K562 (cell line): Measurements from ENCODE around the gene CABLES1. TPM values are rescaled to one million over a fixed set of nuclear protein-coding genes. Genes with fewer than 3 reads are reported as not detected.

Experiments
- ATAC-seq: fragments of 200-7000 bp; cut with Tn5 transposase; 3 replicates; pipeline ENCODE4 v1.9.1; 2020; ENCODE audit warnings: moderate library complexity
- BruUV-seq: library from RNA; stranded (reverse); fragments of 400-500 nt; replicated peaks from 2 replicates; lab custom pipeline; 2021; lab: Mats Ljungman, UMichigan
- CTCF ChIA-PET: fragments of 300-600 bp; formaldehyde crosslinking; extraction: SDS; loops from one replicate; lab custom pipeline; 2021; ENCODE audit warnings: low intra/inter-chr PET ratio; lab: Yijun Ruan, JAX
- POLR2A ChIA-PET: fragments of 300-600, 350-650 bp; sonication (Branson Sonifier 250); formaldehyde crosslinking; extraction: SDS; loops from one replicate; lab custom pipeline; 2021; ENCODE audit warnings: antibody characterized with exemption, inconsistent platforms; lab: Yijun Ruan, JAX
- DNase-seq, 4 experiments: peaks; one replicate each; pipeline versions ENCODE4 v3.0.0 to v3.0.0-alpha.2; 2011 to 2018; ENCODE audit warnings: low spot score in 3 of 4, mixed read lengths in 3 of 4; ENCODE audit errors: extremely low read depth in 1 of 4
- FAIRE-seq: peaks from 2 replicates; lab custom pipeline; 2011; peaks lifted over from hg19 to GRCh38; lab: Jason Lieb, UNC
- H2AFZ ChIP-seq: 2 replicates; pipeline ENCODE4 v1.6.0; 2011; ENCODE audit warnings: low read depth, low read length, control low read depth, inconsistent platforms
- H3K27ac ChIP-seq: fragments of 200-600 bp; 3 replicates; pipeline ENCODE4 v1.8.0; 2011; ENCODE audit warnings: low read depth, mild to moderate bottlenecking, control low read depth, inconsistent platforms, low read length, moderate library complexity, mixed read lengths; ENCODE audit errors: extremely low read depth
- H3K27me3 ChIP-seq, 2 experiments: fragments of 300-600 bp in 1 of 2; 2 replicates in 1 of 2; 3 replicates in 1 of 2; pipeline versions ENCODE4 v1.6.0 to v1.8.0; 2011; ENCODE audit warnings: inconsistent platforms in 2 of 2, low read length in 2 of 2, mild to moderate bottlenecking in 1 of 2, mixed read lengths in 1 of 2, moderate library complexity in 1 of 2; ENCODE audit not compliant: control insufficient read depth in 2 of 2, insufficient read depth in 2 of 2
- H3K36me3 ChIP-seq: fragments of 300-600 bp; 3 replicates; pipeline ENCODE4 v1.8.0; 2011; ENCODE audit warnings: mild to moderate bottlenecking, low read length, inconsistent platforms; ENCODE audit not compliant: control insufficient read depth, insufficient read depth
- H3K4me1 ChIP-seq, 2 experiments: fragments of 200-600 bp in 1 of 2; replicated peaks in 1 of 2; 2 replicates in 1 of 2; 3 replicates in 1 of 2; pipeline versions ENCODE4 v1.5.1 to v1.8.0; 2011; ENCODE audit warnings: inconsistent platforms in 2 of 2, low read length in 2 of 2, mild to moderate bottlenecking in 1 of 2, mixed read lengths in 1 of 2, moderate library complexity in 1 of 2; ENCODE audit not compliant: control insufficient read depth in 2 of 2, insufficient read depth in 2 of 2
- H3K4me2 ChIP-seq: 2 replicates; pipeline ENCODE4 v1.6.1; 2011; ENCODE audit warnings: low read length, control low read depth, inconsistent platforms, mixed read lengths; ENCODE audit not compliant: insufficient read depth
- H3K4me3 ChIP-seq: fragments of 200-600 bp; sonication (generic), shearing (Covaris generic); 2 replicates; pipeline ENCODE4 v1.5.1; 2016; ENCODE audit warnings: control low read depth, inconsistent platforms
- H3K79me2 ChIP-seq: fragments of 200-600 bp; 3 replicates; pipeline ENCODE4 v1.8.0; 2011; ENCODE audit warnings: low read length, inconsistent platforms; ENCODE audit not compliant: control insufficient read depth, insufficient read depth
- H3K9ac ChIP-seq, 2 experiments: 2 replicates each; pipeline versions ENCODE4 v1.6.0 to v1.6.1; 2011; ENCODE audit warnings: low read depth in 2 of 2, low read length in 2 of 2, control low read depth in 1 of 2, inconsistent platforms in 1 of 2, mild to moderate bottlenecking in 1 of 2, mixed read lengths in 1 of 2; ENCODE audit not compliant: insufficient read depth in 1 of 2
- H3K9me1 ChIP-seq: one replicate; pipeline ENCODE4 v1.6.0; 2011; ENCODE audit warnings: inconsistent platforms, mild to moderate bottlenecking, low read length, moderate library complexity; ENCODE audit not compliant: control insufficient read depth, insufficient read depth
- H3K9me3 ChIP-seq: replicated peaks from 2 replicates; pipeline ENCODE4 v1.5.1; 2011; ENCODE audit warnings: low read depth, low read length, inconsistent platforms; ENCODE audit not compliant: control insufficient read depth, insufficient read depth
- H4K20me1 ChIP-seq: replicated peaks from 2 replicates; pipeline ENCODE4 v1.6.1; 2011; ENCODE audit warnings: low read length, inconsistent platforms, mixed read lengths; ENCODE audit not compliant: control insufficient read depth, insufficient read depth
- ERF ChIP-seq: fragments of 450-650 bp; formaldehyde crosslinking; IDR thresholded peaks from 2 replicates; pipeline ENCODE4 v1.4.0; 2020; ENCODE audit warnings: mild to moderate bottlenecking, mixed read lengths
- ESRRA ChIP-seq: fragments of 450-650 bp; IDR thresholded peaks from 2 replicates; pipeline ENCODE4 v1.6.1; 2014; ENCODE audit warnings: low read depth, mild to moderate bottlenecking, moderate library complexity, borderline replicate concordance
- HMGXB4 ChIP-seq: sonication (generic); formaldehyde crosslinking; IDR thresholded peaks from 2 replicates; pipeline ENCODE4 v1.8.1; 2023; ENCODE audit warnings: mild to moderate bottlenecking, missing genetic modification reagents
- KHSRP ChIP-seq: fragments of 450-650 bp; IDR thresholded peaks from 2 replicates; pipeline ENCODE4 v1.6.1; 2017
- KLF13 ChIP-seq: fragments of 450-650 bp; IDR thresholded peaks from 2 replicates; pipeline ENCODE4 v1.6.1; 2016; ENCODE audit warnings: missing genetic modification characterization, low read depth, mild to moderate bottlenecking, missing compliant biosample characterization, moderate library complexity, borderline replicate concordance
- MBD1 ChIP-seq: fragments of 250-450 bp; sonication (Bioruptor Pico); IDR thresholded peaks from 2 replicates; pipeline ENCODE4 v1.8.0; 2022; ENCODE audit warnings: inconsistent platforms
- MTA2 ChIP-seq: fragments of 450-650 bp; IDR thresholded peaks from 2 replicates; pipeline ENCODE4 v1.6.1; 2016; ENCODE audit warnings: low read depth
- MYC ChIP-seq, 2 experiments: fragments of 250-450 bp in 1 of 2; sonication (Bioruptor Pico) in 1 of 2; IDR thresholded peaks; 2 replicates each; pipeline versions ENCODE4 v1.5.1 to v1.6.1; 2012 to 2021; ENCODE audit warnings: low read depth in 2 of 2, borderline replicate concordance in 1 of 2, improper control_type of control experiment in 1 of 2, low read length in 1 of 2, mild to moderate bottlenecking in 1 of 2, moderate library complexity in 1 of 2
- NKRF ChIP-seq: fragments of 450-650 bp; IDR thresholded peaks from 2 replicates; pipeline ENCODE4 v1.6.1; 2016; ENCODE audit warnings: borderline replicate concordance
- POLR3G ChIP-seq: IDR thresholded peaks from 2 replicates; pipeline ENCODE4 v1.6.1; 2011; ENCODE audit not compliant: insufficient read length, insufficient replicate concordance; ENCODE audit errors: extremely low read depth
- RBM14 ChIP-seq: fragments of 200-400 bp; formaldehyde crosslinking; IDR thresholded peaks from 2 replicates; pipeline ENCODE4 v1.6.1; 2018; ENCODE audit warnings: low read depth, mild to moderate bottlenecking, low read length, moderate library complexity, borderline replicate concordance; ENCODE audit not compliant: insufficient read depth
- RUNX1 ChIP-seq: sonication (generic); IDR thresholded peaks from 2 replicates; pipeline ENCODE4 v1.6.1; 2016; ENCODE audit warnings: antibody characterized with exemption, low read depth
- SIX5 ChIP-seq, 2 experiments: IDR thresholded peaks; 2 replicates each; pipeline ENCODE4 v1.6.1; 2011; ENCODE audit warnings: low read length in 2 of 2, borderline replicate concordance in 1 of 2, low read depth in 1 of 2, mild to moderate bottlenecking in 1 of 2, moderate library complexity in 1 of 2; ENCODE audit not compliant: insufficient read depth in 1 of 2
- XRCC3 ChIP-seq: fragments of 450-650 bp; IDR thresholded peaks from 2 replicates; pipeline ENCODE4 v1.6.1; 2017; ENCODE audit warnings: mild to moderate bottlenecking, moderate library complexity
- ZNF644 ChIP-seq: fragments of 200-800 bp; sonication (Bioruptor generic); IDR thresholded peaks from 2 replicates; pipeline ENCODE4 v1.6.1; 2016; ENCODE audit warnings: low read depth, missing genetic modification characterization, missing compliant biosample characterization
- WGBS: fragments of 100-300 bp; shearing (Covaris generic); methylation state at CpG from one replicate; pipeline ENCODE4 v1.1.6; 2016; ENCODE audit warnings: low coverage, mixed read lengths; ENCODE audit not compliant: insufficient coverage; ENCODE audit errors: missing lambda C conversion rate; 5-methylcytosine and 5-hydroxymethylcytosine counted together
- in situ Hi-C: fragments of 300-500 bp; cut with MboI; formaldehyde crosslinking; loops from 4 replicates; pipeline ENCODE4 v1.15.0; 2018; ENCODE audit warnings: inconsistent platforms, mixed read lengths
- intact Hi-C: fragments of 100-400 bp; cut with micrococcal nuclease; formaldehyde crosslinking; loops from 2 replicates; pipeline ENCODE4 v1.14.2; 2022
- polyA plus RNA-seq, 8 experiments: library from polyadenylated mRNA; depleted of rRNA in 4 of 8; stranded (reverse) in 5 of 8; unstranded in 3 of 8; fragments of >200 nt; fragmentation: Nextera tagmentation in 2 of 8; fragmentation: Illumina TruSeq in 1 of 8; extraction: Ambion mirVana in 2 of 8; extraction: Trizol in 1 of 8; gene quantifications; 2 replicates each; pipeline versions ENCODE4 v1.2.1 to v1.2.3, GENCODE V29; 2011 to 2014; ENCODE audit warnings: inconsistent platforms in 1 of 8, missing spikeins in 1 of 8
- total RNA-seq, 7 experiments: library from RNA; depleted of rRNA in 6 of 7; stranded (reverse); fragments of >200 nt in 6 of 7; fragmentation: Illumina TruSeq in 2 of 7; extraction: Trizol in 2 of 7; gene quantifications; 2 replicates each; pipeline versions ENCODE4 v1.2.1 to v1.2.3, GENCODE V29; 2011 to 2021; ENCODE audit warnings: low replicate concordance in 1 of 7

The CABLES1 gene
- total and polyA plus RNA-seq, 9 of the 15 experiments (the other 6 are each of a cell fraction or from before 2014, with no cell fraction given): 0.04 to 0.10 (median 0.06) TPM; not detected in 3

GRCh38 chr18:23208600-23208999 is 73.3 kb downstream of the CABLES1 start:
- CTCF ChIA-PET: no interaction called here
- 0% methylated on average over 3 of the region's 3 CpGs for WGBS
- H3K36me3 ChIP-seq: no peaks in the 10 kb centered on the region
- H3K27me3 ChIP-seq: peaks cover 26 to 70% of the 10 kb centered on the region in 2 experiments
- BruUV-seq: no TSS peak
- ATAC-seq (no peak), DNase-seq (no peak), FAIRE-seq (no peak)
- H3K4me2 ChIP-seq: no peak overlapping the region
- no peak overlapping the region for H3K9ac ChIP-seq
- H3K79me2 ChIP-seq: no peaks in the 10 kb centered on the region
- POLR2A ChIA-PET: no interaction called here
- TF ChIP-seq MBD1 (no peak), HMGXB4 (no peak), RBM14 (no peak), NKRF (no peak), MTA2 (no peak), KLF13 (tag) (no peak), SIX5 (IDR thresholded peaks at IDR 0.05; ENCODE audit: borderline replicate concordance in 1 of 2, insufficient read depth in 1 of 2, low read depth in 1 of 2, low read length in 2 of 2) (no peak), POLR3G (no peak), MYC (IDR thresholded peaks at IDR 0.05; ENCODE audit: low read depth, low read length) (no peak), MYC (CRISPR knock-in tag; IDR thresholded peaks at IDR 0.05; ENCODE audit: borderline replicate concordance, low read depth) (no peak), KHSRP (no peak), ZNF644 (tag) (no peak), XRCC3 (no peak), RUNX1 (no peak), ESRRA (no peak), ERF (CRISPR knock-in tag) (no peak)
- no peaks in the 10 kb centered on the region for H3K9me3 ChIP-seq
- H3K4me3 ChIP-seq: no peak overlapping the region
- H3K4me1 ChIP-seq: no peaks in the 10 kb centered on the region
- peaks cover 3% of the 10 kb centered on the region for H3K9me1 ChIP-seq
- no peak overlapping the region for H2AFZ ChIP-seq
- intact Hi-C loops: loop anchor here (5.0 kb wide), 1 partner anchor 76 kb away; no protein-coding TSS in a partner anchor
- H3K27ac ChIP-seq: no peak overlapping the region
- H4K20me1 ChIP-seq: 0 out of 2 replicates have a peak, but pooled peaks cover 3% of the 10 kb centered on the region
- in situ Hi-C loops: no loop called here
